HG03097 (cell line): ENCODE measurements around the gene PPM1J.
"Not testable (repeated sequence)": the region's sequence is repeated elsewhere in the genome, so short reads cannot be mapped to it uniquely, and the experiment has no call there.

Experiments used
- ATAC-seq: cut with Tn5 transposase; IDR thresholded peaks from one replicate; pipeline ENCODE4 v1.9.1; 2021; ENCODE audit not compliant: unreplicated experiment, low FRiP score

The PPM1J gene

GRCh38 chr1:112721966-112722524 lies 6.9 kb upstream of the PPM1J start:
- no peak for ATAC-seq

DNA sequence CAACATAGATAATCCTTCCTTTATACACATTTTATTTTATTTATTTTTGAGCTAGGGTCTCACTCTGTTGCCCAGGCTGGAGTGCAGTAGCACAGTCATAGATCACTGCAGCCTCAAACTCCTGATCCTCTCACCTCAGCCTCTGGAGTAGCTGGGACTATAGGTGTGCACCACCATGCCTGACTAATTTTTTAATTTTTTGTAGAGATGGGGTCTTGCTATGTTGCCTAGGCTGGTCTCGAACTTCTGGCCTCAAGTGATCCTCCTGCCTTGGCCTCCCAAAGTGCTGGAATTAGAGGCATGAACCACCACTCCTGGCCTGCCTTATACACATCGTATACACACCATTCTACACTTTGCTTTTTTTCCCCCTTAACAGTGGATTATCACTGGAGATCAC lies 6.2 kb upstream of the PPM1J start:
- not testable (repeated sequence) for ATAC-seq

DNA sequence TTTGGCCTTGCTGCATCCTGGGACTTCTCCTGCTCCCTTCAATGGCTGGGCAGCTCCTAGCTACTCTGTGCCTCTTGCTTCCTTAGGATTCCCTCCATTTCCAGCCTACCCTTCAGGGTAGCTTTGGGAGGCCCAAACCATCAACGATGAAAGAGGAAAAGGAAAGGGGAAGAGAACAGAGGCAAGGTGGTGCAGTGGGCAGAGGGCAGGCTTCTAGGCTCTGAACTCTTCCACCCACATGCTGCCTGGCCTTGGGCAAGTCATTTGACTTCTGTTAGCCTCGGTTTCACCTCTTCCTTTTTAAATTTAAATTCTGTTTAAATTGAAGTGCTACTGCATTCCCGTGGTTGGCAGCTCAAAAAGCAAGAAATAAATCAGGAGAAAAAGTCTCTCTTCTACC lies 5.7 kb upstream of the PPM1J start:
- ATAC-seq, result no peak

DNA sequence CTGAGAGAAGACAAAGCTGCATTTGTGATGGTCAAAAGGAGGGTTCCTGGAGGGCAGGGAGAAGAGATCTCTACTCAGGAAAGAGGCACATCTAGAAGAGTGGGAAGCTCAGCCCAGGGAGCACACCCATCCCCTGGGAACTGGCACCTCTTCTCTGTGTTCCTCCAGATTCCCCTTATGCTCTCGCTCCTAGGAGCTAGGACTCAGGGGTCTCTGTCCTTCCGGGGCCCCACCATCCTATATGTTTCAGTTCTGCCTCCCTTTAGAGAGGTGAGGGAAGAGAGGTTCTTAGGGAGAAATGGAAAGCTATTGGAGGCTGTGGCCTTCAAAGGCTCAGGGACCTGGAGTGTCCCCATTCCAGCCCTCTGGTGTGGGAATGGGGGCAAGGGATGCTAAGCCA lies 4.6 kb upstream of the PPM1J start:
- ATAC-seq, result no peak

- ATAC-seq, result no peak
Observed at GRCh38 chr1:112718691-112719418, 3.7 kb upstream of the PPM1J start.

DNA sequence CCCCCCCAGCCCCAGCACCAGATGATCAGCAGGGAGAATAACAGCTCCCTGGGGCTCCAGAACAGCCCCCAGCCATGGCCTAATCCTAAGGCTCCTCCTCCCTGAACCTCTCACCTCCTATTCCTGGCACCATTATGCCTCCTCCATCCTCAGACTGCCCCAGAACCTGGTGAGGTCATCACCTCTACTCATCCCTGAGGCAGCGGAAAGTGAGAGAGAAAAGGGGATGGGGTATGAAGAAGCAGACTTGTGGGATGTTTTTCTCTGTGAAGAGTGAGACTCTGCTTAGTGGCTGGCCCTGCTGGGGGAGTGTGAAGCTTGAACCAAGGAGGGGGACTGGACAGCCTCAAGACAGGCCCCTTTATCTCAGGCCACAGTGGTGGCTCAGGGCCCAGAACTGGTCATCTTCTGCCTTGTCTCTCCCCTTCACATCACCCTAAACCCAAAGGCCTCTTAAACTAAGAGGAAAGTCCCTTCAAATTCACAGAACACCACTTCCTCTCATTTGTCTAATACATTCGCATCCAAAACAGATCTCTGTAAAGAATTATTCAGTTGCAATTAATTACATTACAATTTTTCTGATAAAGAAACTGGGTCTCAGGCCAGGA lies 2.2 kb upstream of the PPM1J start:
- ATAC-seq, result no peak

DNA sequence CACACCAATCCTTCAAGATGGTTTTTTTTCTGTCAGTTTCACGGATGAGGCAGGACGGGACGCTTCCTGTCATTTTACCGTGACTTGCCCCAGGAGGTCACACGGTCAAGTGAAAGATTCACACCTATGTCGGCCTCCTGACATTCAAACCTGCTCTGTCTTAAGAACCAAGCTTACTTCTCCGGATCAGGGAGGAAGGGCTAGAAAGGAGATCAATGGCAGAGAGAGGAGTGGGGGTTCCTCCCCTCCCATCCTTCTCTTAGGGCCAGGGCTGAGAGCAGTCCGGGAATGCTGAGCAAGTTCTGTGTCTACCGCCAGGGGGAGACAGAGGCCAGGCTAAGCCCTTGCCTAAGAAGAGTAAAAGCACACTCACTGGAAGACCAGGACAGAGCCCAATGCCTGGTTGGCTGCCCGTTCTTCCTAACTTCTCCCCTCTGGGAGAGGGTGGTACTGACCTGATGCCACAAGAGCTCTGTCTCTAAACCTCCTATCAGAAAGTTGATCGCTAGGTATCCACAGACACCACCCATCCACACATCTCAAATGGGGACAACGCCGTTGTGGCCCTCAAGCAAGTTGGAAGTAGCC lies 1.1 kb upstream of the PPM1J start:
- ATAC-seq, result no peak

DNA sequence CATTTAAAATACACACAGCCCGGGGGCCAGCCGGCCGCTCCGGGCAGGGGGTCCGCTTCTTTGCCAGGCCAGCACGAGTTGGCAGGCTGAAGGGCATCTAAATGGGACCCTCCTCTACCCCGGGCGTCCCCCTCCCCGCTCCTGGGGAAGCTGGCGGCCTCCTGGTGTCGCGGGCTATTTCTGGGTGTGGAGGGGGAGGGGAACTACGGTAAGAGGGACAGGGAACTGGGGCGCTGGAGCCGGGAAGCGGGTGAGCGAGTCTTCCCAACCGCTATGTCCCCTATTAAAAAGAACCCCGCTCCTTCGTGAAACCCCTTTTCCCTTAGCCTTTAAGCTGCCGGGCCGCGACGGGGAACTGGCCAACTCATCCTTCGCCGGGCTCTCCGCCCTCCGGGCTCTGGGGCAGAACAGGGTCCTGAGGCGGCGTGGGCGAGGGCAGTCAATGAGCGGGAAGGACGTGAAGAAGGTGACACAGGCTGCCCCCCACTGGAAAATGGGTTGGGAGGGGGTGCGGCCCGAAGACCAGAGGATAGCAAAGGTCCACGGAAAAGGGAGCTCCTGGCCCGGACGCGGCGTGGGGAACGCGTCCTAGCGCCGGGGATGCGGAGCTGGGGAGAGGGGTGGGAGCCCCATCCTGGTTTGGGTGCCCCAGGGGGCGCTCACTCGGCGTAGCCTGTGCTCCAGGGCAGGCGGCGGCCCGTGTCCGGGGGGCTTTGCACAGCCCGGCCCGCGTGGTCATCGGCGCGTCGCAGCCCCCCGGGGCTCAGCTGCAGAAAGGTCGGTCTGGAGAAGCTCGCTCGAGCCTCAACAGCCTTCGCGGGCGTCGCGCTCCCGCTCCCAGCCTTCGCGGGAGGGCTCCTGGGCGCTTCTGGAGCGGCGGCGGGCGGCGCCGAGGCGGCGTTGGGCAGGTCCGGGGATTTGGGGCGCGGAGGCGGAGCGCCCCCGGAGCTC lies 544 bp downstream of the PPM1J start:
- ATAC-seq, result peak; percentile 19

- no peak for ATAC-seq
Observed at GRCh38 chr1:112713466-112714312, 1.4 kb downstream of the PPM1J start.

GRCh38 chr1:112712701-112713128 lies 2.4 kb downstream of the PPM1J start:
- ATAC-seq, result no peak

DNA sequence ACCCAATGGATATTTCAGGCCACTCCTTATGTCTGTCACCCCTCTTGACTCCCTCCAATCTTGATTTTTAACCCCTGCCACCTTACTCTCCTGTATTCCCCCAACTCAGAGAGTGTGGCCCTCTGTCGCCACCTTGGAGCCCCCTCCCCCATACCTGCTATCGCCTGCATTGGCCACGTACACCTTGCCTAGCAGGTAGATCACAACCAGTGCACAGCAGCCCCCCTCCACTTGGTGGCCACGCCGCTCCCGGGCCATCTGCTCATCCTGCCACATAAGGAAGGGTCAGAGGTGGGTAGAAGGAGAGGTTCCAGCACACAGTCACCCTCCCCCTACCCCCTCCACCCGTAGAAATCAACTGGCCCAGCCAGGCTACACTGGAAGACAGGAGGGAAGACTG lies 2.9 kb downstream of the PPM1J start:
- no peak for ATAC-seq

- ATAC-seq, result no peak
Observed at GRCh38 chr1:112711670-112712069, 3.5 kb downstream of the PPM1J start.

GRCh38 chr1:112711041-112711440 lies 4.1 kb downstream of the PPM1J start:
- no peak for ATAC-seq

- no peak for ATAC-seq
Observed at GRCh38 chr1:112710586-112710985, 4.5 kb downstream of the PPM1J start.

DNA sequence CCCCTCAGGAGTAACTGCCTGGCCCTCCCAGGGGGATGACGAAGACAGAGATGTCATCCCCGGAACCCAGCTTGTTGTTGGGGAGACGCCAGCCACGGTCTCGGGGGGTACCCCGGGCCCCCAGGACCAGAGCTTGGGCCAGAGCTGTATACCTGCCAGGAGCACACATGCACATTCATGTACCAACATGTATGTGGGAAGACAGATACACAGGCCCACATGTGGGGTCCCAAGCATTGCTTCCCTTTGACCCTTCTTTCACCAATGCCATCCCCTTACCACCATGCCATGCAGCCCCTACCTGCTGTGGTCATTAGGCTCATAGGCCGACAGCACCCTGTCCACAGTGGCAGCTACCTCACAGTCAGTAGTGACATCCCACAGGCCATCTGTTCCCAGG lies 5.0 kb downstream of the PPM1J start:
- ATAC-seq, result no peak

DNA sequence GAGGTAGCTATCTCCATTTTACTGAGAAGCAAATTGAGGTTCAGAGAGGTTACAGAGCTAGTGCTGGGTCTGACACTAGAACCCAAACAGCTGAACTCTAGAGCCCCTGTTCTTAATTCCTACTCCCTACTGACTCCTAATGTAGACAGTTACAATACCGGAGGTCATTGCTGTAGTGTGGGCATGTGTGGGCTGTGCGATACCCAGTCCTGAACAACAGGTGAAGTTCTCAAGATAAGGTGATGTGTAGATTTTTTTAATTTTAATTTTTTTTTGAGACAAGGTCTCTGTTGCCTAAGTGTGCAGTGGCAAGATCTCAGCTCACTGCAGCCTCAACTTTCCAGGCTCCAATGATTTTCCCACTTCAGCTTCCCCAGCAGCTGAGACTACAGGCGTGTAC lies 6.6 kb downstream of the PPM1J start:
- no peak for ATAC-seq

- ATAC-seq, result no peak
Observed at GRCh38 chr1:112708002-112708448, 7.1 kb downstream of the PPM1J start.

GRCh38 chr1:112707221-112708001 lies 7.7 kb downstream of the PPM1J start:
- peak; percentile 47 for ATAC-seq
